ENCODE data around the gene PPM1N. TPM values are rescaled to one million over a fixed set of nuclear protein-coding genes. Genes with fewer than 3 reads are reported as not detected.
A peak's percentile ranks its signal among the peaks of the same experiment; 100 is the strongest.

PPM1N gene
- total RNA-seq, 4 donors from 2014 or later = 1.6 to 3.8 (median 3.0) TPM

DNA sequence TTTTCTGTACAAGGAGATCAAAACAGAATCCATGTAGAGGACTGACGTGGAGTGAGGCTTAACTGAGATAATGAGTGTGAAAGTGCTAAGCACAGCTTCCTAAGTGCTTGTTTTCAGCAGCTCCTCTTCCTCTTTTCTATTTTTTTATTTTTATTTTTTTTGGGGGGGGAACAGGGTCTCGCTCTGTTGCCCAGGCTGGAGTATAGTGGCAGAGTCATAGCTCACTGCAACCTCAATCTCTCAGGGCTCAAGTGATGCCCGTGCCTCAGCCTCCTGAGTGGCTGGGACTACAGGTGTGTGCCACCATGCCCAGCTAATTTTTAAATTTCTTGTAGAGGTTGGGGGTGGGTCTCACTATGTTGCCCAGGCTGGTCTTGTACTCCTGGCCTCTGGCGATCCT, 36.1 kb upstream of the PPM1N start:
- intact Hi-C loops (cut with DNase I) = no loop called here
- no peak overlapping the region for H3K27ac ChIP-seq (replicated peaks in 1 of 4)
- H3K4me1 ChIP-seq = peaks cover 5 to 6% (median 6%) of the 10 kb centered on the region in 4 donors
- no peak for TF ChIP-seq POLR2A (IDR thresholded peaks at IDR 0.05; ENCODE audit: low read depth)
- no peaks in the 10 kb centered on the region for H3K36me3 ChIP-seq
- no peaks in the 10 kb centered on the region for H3K9me3 ChIP-seq
- 80% methylated on average over 4 of the region's 4 CpGs for WGBS
- H3K4me3 ChIP-seq = no peak overlapping the region
- H3K27me3 ChIP-seq = no peaks in the 10 kb centered on the region
- no peak for DNase-seq (ENCODE audit: extremely low spot score)

- no peak for DNase-seq (ENCODE audit: extremely low spot score)
- no peak overlapping the region for H3K4me3 ChIP-seq
These were observed 35.0 kb upstream of the PPM1N start for GRCh38 chr19:45463241-45463640.

GRCh38 chr19:45464274-45464673, 34.0 kb upstream of the PPM1N start:
- 94% methylated on average over 2 of the region's 2 CpGs for WGBS
- H3K27me3 ChIP-seq = peaks cover 0 to 5% (median 0%) of the 10 kb centered on the region in 4 donors
- intact Hi-C loops (cut with DNase I) = no loop called here

More at GRCh38 chr19:45463241-45463640, 35.0 kb upstream of the PPM1N start:
- intact Hi-C loops (cut with DNase I) = no loop called here
- 72% methylated on average over 4 of the region's 4 CpGs for WGBS
- H3K27ac ChIP-seq (replicated peaks in 1 of 4) = no peak overlapping the region
- H3K36me3 ChIP-seq = no peaks in the 10 kb centered on the region
- no peaks in the 10 kb centered on the region for H3K9me3 ChIP-seq
- peaks cover 0 to 5% (median 0%) of the 10 kb centered on the region in 4 donors for H3K27me3 ChIP-seq
- TF ChIP-seq POLR2AphosphoS5 (IDR thresholded peaks at IDR 0.05) = no peak
- TF ChIP-seq POLR2A (IDR thresholded peaks at IDR 0.05; ENCODE audit: low read depth) = no peak
- TF ChIP-seq EP300 (IDR thresholded peaks at IDR 0.05) = no peak
- TF ChIP-seq, protein P1, sequence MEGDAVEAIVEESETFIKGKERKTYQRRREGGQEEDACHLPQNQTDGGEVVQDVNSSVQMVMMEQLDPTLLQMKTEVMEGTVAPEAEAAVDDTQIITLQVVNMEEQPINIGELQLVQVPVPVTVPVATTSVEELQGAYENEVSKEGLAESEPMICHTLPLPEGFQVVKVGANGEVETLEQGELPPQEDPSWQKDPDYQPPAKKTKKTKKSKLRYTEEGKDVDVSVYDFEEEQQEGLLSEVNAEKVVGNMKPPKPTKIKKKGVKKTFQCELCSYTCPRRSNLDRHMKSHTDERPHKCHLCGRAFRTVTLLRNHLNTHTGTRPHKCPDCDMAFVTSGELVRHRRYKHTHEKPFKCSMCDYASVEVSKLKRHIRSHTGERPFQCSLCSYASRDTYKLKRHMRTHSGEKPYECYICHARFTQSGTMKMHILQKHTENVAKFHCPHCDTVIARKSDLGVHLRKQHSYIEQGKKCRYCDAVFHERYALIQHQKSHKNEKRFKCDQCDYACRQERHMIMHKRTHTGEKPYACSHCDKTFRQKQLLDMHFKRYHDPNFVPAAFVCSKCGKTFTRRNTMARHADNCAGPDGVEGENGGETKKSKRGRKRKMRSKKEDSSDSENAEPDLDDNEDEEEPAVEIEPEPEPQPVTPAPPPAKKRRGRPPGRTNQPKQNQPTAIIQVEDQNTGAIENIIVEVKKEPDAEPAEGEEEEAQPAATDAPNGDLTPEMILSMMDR (IDR thresholded peaks at IDR 0.05) = no peak
- peaks cover 11 to 15% (median 14%) of the 10 kb centered on the region in 4 donors for H3K4me1 ChIP-seq

DNA sequence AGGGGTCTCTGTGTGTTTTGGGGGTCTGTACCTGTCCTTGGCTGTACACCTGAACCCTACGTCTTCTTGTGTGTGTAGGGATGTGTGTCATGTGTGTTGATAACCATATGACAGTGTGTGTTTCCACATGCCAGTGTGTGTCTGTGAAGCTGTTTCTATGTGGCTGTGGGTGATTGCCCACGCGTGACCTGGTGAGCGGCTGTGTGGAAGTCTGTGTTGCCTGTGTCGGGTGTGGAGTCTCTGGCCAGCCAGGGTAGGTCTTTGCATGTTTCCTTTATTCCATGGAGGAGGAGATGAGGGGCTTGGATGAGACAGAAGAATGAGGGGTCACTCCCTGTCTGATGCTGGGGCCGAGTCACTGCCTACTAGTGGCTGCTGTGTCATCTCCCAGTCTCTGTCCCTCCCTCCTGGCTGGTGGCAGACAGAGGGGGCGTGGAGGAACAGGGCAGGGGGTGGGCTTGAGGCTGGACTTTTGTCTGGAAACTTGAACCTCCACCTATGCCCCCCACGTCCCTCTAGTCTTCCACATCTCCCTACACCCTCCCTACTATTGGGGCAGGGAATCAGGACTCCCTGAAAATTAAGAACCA, 33.3 kb upstream of the PPM1N start:
- peaks cover 0 to 5% (median 0%) of the 10 kb centered on the region in 4 donors for H3K27me3 ChIP-seq
- peaks cover 19 to 24% (median 24%) of the 10 kb centered on the region in 4 donors for H3K4me1 ChIP-seq
- 50% methylated on average over 5 of the region's 8 CpGs for WGBS
- DNase-seq (ENCODE audit: extremely low spot score) = no peak
- no peak overlapping the region for H3K27ac ChIP-seq (replicated peaks in 1 of 4)
- H3K4me3 ChIP-seq = no peak overlapping the region
- H3K36me3 ChIP-seq = no peaks in the 10 kb centered on the region
- H3K9me3 ChIP-seq = no peaks in the 10 kb centered on the region
- TF ChIP-seq EP300 (IDR thresholded peaks at IDR 0.05) (no peak), POLR2A (IDR thresholded peaks at IDR 0.05; ENCODE audit: low read depth) (no peak), POLR2AphosphoS5 (IDR thresholded peaks at IDR 0.05) (no peak)
- TF ChIP-seq, protein P1 (IDR thresholded peaks at IDR 0.05) = no peak
- intact Hi-C loops (cut with DNase I) = no loop called here

More at GRCh38 chr19:45464274-45464673, 34.0 kb upstream of the PPM1N start:
- Histone ChIP-seq H3K9me3 (no peaks in the 10 kb centered on the region), H3K36me3 (no peaks in the 10 kb centered on the region), H3K4me1 (peaks cover 17 to 22% (median 21%) of the 10 kb centered on the region in 4 donors), H3K4me3 (no peak overlapping the region), H3K27ac (replicated peaks in 1 of 4) (no peak overlapping the region)
- TF ChIP-seq EP300 (IDR thresholded peaks at IDR 0.05) (no peak), POLR2A (IDR thresholded peaks at IDR 0.05; ENCODE audit: low read depth) (no peak), POLR2AphosphoS5 (IDR thresholded peaks at IDR 0.05) (no peak)
- TF ChIP-seq, protein P1 (IDR thresholded peaks at IDR 0.05) = no peak
- DNase-seq (ENCODE audit: extremely low spot score) = no peak

DNA sequence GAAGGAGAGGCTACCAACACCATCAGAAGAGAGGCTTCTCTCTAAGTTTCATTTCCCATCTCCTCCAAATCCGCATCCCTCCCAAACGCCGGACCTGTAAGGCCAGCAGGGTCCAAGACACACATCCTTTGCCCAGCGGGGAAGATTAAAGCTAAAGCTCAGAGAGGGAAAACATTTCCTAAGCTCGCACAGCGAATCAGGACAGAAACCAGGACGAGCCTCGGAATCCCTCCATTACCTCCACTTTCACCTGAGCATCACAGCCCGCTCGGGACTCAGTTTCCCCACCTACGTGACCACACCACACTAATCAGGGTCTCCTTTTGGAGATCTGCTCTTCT, 31.2 kb upstream of the PPM1N start:
- no peaks in the 10 kb centered on the region for H3K36me3 ChIP-seq
- H3K4me1 ChIP-seq = peaks cover 29 to 37% (median 34%) of the 10 kb centered on the region in 4 donors
- H3K4me3 ChIP-seq = peak overlapping the region; percentile 62 to 75 (median 70)
- WGBS = 2% methylated on average over 11 of the region's 11 CpGs
- H3K27me3 ChIP-seq = peaks cover 0 to 5% (median 0%) of the 10 kb centered on the region in 4 donors
- no peaks in the 10 kb centered on the region for H3K9me3 ChIP-seq
- peak overlapping the region; percentile 90 to 97 (median 94) for H3K27ac ChIP-seq (replicated peaks in 1 of 4)
- TF ChIP-seq POLR2AphosphoS5 (IDR thresholded peaks at IDR 0.05) (no peak), EP300 (IDR thresholded peaks at IDR 0.05) (no peak), POLR2A (IDR thresholded peaks at IDR 0.05; ENCODE audit: low read depth) (no peak)
- TF ChIP-seq, protein P1 (IDR thresholded peaks at IDR 0.05) = no peak
- no peak for DNase-seq (ENCODE audit: extremely low spot score)
- intact Hi-C loops (cut with DNase I) = no loop called here

Measured in esophagus muscularis mucosa (tissue), 4 donors.